ENCODE measurements around the gene FABP3.
A peak's percentile ranks its signal among the peaks of the same experiment; 100 is the strongest.

FABP3 gene

GRCh38 chr1:31372051-31372450, 825 bp downstream of the FABP3 start:
- DNase-seq (ENCODE audit: low spot score): no peak

GRCh38 chr1:31371121-31371959, 1.5 kb downstream of the FABP3 start:
- DNase-seq (ENCODE audit: low spot score): no peak

GRCh38 chr1:31370565-31370964, 2.3 kb downstream of the FABP3 start:
- DNase-seq (ENCODE audit: low spot score): no peak

GRCh38 chr1:31370021-31370420, 2.9 kb downstream of the FABP3 start:
- DNase-seq (ENCODE audit: low spot score): no peak

GRCh38 chr1:31368611-31369107, 4.2 kb downstream of the FABP3 start:
- no peak for DNase-seq (ENCODE audit: low spot score)

GRCh38 chr1:31366796-31367195, 6.1 kb downstream of the FABP3 start:
- no peak for DNase-seq (ENCODE audit: low spot score)

GRCh38 chr1:31364561-31365250, 8.2 kb downstream of the FABP3 start:
- DNase-seq (ENCODE audit: low spot score): no peak

GRCh38 chr1:31362032-31362431, 10.8 kb downstream of the FABP3 start:
- DNase-seq (ENCODE audit: low spot score): no peak

GRCh38 chr1:31361607-31362006, 11.3 kb downstream of the FABP3 start:
- no peak for DNase-seq (ENCODE audit: low spot score)

- DNase-seq (ENCODE audit: low spot score): no peak
These were observed 16.4 kb downstream of the FABP3 start for GRCh38 chr1:31356427-31356826.

GRCh38 chr1:31354283-31354682, 18.6 kb downstream of the FABP3 start:
- no peak for DNase-seq (ENCODE audit: low spot score)

GRCh38 chr1:31348449-31348848, 24.4 kb downstream of the FABP3 start:
- no peak for DNase-seq (ENCODE audit: low spot score)

- no peak for DNase-seq (ENCODE audit: low spot score)
These were observed 26.1 kb downstream of the FABP3 start for GRCh38 chr1:31346785-31347184.

GRCh38 chr1:31345635-31346034, 27.2 kb downstream of the FABP3 start:
- DNase-seq (ENCODE audit: low spot score): no peak

GRCh38 chr1:31344503-31344902, 28.4 kb downstream of the FABP3 start:
- DNase-seq (ENCODE audit: low spot score): no peak

- DNase-seq (ENCODE audit: low spot score): no peak
These were observed 36.0 kb downstream of the FABP3 start for GRCh38 chr1:31336687-31337467.

GRCh38 chr1:31335007-31335406, 37.9 kb downstream of the FABP3 start:
- peak; percentile 37 for DNase-seq (ENCODE audit: low spot score)

- no peak for DNase-seq (ENCODE audit: low spot score)
These were observed 45.5 kb downstream of the FABP3 start for GRCh38 chr1:31327381-31327780.

- DNase-seq (ENCODE audit: low spot score): no peak
These were observed 46.4 kb downstream of the FABP3 start for GRCh38 chr1:31326461-31326860.

GRCh38 chr1:31324992-31325391, 47.9 kb downstream of the FABP3 start:
- no peak for DNase-seq (ENCODE audit: low spot score)

GRCh38 chr1:31324093-31324492, 48.8 kb downstream of the FABP3 start:
- no peak for DNase-seq (ENCODE audit: low spot score)

GRCh38 chr1:31318146-31318545, 54.7 kb downstream of the FABP3 start:
- DNase-seq (ENCODE audit: low spot score): no peak

GRCh38 chr1:31315902-31316301, 57.0 kb downstream of the FABP3 start:
- DNase-seq (ENCODE audit: low spot score): no peak

All from AG08396 (cell line).